BE2C (cell line): ENCODE results near the gene PHF12.

Source experiments
- DNase-seq: peaks from one replicate; pipeline ENCODE4 v3.0.0-alpha.2; 2020
- H3K27me3 ChIP-seq: fragments of 250-450 bp; sonication (Bioruptor Pico); 2 replicates; pipeline ENCODE4 v1.5.1; 2020; ENCODE audit warnings: mild to moderate bottlenecking
- H3K36me3 ChIP-seq: fragments of 250-450 bp; sonication (Bioruptor Pico); 2 replicates; pipeline ENCODE4 v1.5.1; 2020; ENCODE audit warnings: mild to moderate bottlenecking
- H3K4me1 ChIP-seq: fragments of 250-450 bp; sonication (Bioruptor Pico); 2 replicates; pipeline ENCODE4 v1.5.1; 2020
- H3K4me3 ChIP-seq: 2 replicates; pipeline ENCODE4 v1.5.1; 2011; ENCODE audit warnings: low read depth, low read length
- H3K9me3 ChIP-seq: fragments of 250-450 bp; sonication (Bioruptor Pico); 2 replicates; pipeline ENCODE4 v1.5.1; 2020
- TF ChIP-seq, protein P1 (sequence below): IDR thresholded peaks from 2 replicates; pipeline ENCODE4 v1.5.1; 2012; ENCODE audit warnings: mild to moderate bottlenecking, low read depth, low read length

PHF12 gene

GRCh38 chr17:28871056-28871579, 80.2 kb downstream of the PHF12 start:
- H3K9me3 ChIP-seq, result no peaks in the 10 kb centered on the region
- no peak overlapping the region for H3K4me3 ChIP-seq
- no peak for DNase-seq
- H3K36me3 ChIP-seq, result no peaks in the 10 kb centered on the region
- TF ChIP-seq, protein P1, sequence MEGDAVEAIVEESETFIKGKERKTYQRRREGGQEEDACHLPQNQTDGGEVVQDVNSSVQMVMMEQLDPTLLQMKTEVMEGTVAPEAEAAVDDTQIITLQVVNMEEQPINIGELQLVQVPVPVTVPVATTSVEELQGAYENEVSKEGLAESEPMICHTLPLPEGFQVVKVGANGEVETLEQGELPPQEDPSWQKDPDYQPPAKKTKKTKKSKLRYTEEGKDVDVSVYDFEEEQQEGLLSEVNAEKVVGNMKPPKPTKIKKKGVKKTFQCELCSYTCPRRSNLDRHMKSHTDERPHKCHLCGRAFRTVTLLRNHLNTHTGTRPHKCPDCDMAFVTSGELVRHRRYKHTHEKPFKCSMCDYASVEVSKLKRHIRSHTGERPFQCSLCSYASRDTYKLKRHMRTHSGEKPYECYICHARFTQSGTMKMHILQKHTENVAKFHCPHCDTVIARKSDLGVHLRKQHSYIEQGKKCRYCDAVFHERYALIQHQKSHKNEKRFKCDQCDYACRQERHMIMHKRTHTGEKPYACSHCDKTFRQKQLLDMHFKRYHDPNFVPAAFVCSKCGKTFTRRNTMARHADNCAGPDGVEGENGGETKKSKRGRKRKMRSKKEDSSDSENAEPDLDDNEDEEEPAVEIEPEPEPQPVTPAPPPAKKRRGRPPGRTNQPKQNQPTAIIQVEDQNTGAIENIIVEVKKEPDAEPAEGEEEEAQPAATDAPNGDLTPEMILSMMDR, result no peak
- H3K4me1 ChIP-seq, result no peaks in the 10 kb centered on the region
- no peaks in the 10 kb centered on the region for H3K27me3 ChIP-seq

DNA sequence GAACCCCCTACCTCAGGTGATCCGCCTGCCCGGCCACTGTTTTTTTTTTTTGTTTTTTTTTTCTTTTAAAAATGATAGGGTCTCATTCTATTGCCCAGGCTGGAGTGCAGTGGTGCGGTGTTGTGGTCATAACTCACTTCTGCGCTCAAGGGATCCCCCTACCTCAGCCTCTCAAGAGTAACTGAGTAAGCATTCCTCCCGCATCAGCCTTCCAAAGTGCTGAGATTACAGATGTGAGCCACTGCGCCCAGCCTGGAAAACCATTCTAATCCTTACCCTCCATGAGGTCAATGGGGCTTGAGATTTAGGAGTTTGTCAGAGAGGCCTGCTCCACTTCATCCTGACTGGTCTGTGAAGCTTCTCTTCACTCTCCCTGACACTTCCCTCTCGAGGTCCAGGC, 84.0 kb downstream of the PHF12 start:
- TF ChIP-seq, protein P1, result no peak
- Histone ChIP-seq H3K4me3 (no peak overlapping the region), H3K27me3 (no peaks in the 10 kb centered on the region), H3K36me3 (no peaks in the 10 kb centered on the region), H3K4me1 (no peaks in the 10 kb centered on the region), H3K9me3 (no peaks in the 10 kb centered on the region)
- no peak for DNase-seq

- H3K4me1 ChIP-seq, result no peaks in the 10 kb centered on the region
- H3K27me3 ChIP-seq, result no peaks in the 10 kb centered on the region
- H3K9me3 ChIP-seq, result no peaks in the 10 kb centered on the region
- TF ChIP-seq, protein P1, result no peak
- no peak overlapping the region for H3K4me3 ChIP-seq
- no peaks in the 10 kb centered on the region for H3K36me3 ChIP-seq
- no peak for DNase-seq
Observed at GRCh38 chr17:28865946-28866752, 85.2 kb downstream of the PHF12 start.

DNA sequence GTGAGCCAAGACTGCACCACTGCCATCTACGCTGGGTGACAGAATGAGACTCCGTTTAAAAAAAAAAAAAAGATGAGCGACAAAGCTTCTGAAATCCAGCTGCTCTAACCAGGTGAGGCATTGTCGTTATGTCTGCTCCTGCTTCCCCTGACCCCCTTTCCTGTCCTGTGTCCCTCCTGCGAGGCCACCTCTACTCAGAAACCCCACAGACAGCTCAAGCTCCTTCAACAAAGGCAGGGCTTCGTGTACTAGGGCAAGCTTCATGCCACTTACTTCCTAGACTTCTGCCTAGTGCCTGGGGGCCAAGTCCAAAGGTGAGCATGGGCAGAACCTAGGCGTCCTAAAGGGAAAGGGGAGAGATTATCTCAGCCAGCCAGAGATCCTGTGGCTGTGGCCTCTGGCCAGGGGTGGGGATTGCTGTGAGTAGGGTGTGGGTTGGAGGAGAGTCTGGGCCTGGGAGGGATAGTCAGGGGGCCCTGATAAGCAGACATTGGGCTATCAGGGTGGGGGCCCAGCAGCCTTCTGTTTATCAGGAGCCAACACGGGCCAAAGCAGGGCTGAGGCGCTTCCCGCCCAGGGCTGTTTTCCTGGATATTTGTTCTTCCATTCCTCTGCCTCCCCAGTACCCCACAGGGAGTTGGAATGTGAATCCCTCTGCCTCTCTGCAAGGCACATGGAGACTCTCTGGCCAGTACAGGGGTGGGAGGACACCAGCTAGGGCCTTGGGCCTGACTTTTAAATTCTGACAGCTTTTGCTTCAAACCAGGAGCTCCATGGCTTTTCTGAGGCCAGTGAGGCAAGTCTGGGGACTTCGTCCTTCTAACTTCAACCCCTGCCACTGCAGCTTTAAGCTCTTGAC, 86.1 kb downstream of the PHF12 start:
- TF ChIP-seq, protein P1, result no peak
- Histone ChIP-seq H3K4me3 (no peak overlapping the region), H3K9me3 (no peaks in the 10 kb centered on the region), H3K36me3 (no peaks in the 10 kb centered on the region), H3K4me1 (no peaks in the 10 kb centered on the region), H3K27me3 (no peaks in the 10 kb centered on the region)
- DNase-seq, result no peak

DNA sequence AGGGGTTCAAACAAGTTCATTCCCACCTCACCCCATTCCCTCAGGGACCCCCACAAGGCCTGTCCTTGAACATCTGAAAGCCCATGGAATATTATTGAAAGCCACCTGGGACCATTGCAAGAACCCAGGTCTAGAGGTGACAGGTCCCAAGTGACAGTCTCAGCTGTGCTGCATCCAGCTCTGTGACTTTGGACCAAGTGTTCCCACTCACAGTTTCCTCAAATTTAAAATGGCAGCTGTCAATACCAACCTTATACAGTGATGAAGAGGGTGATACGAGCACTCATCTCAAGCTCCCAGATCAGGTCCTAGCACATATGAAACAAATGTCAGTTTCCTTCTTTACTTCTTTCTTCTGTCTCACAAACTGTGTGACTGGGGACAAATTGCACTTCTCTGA, 87.4 kb downstream of the PHF12 start:
- Histone ChIP-seq H3K27me3 (no peaks in the 10 kb centered on the region), H3K4me3 (no peak overlapping the region), H3K4me1 (no peaks in the 10 kb centered on the region), H3K9me3 (no peaks in the 10 kb centered on the region), H3K36me3 (no peaks in the 10 kb centered on the region; the same call in 1 of the 2 replicates)
- DNase-seq, result no peak
- TF ChIP-seq, protein P1, result no peak
